Mesenchymal stem cell (in vitro differentiated cells and primary cell): ENCODE measurements around the gene MAP2K6.

Experiments used
- DNase-seq: peaks from one replicate; pipeline ENCODE4 v3.0.0-alpha.2; 2013
- H2AFZ ChIP-seq: one replicate; pipeline ENCODE4 v1.6.1; 2013; ENCODE audit warnings: low read depth, mild to moderate bottlenecking, control low read depth, inconsistent platforms, low read length, moderate library complexity
- H2AK5ac ChIP-seq: 2 replicates; pipeline ENCODE4 v1.6.1; 2013; ENCODE audit warnings: low read length, moderate library complexity, mild to moderate bottlenecking, inconsistent platforms; ENCODE audit not compliant: severe bottlenecking
- H2BK120ac ChIP-seq: one replicate; pipeline ENCODE4 v1.6.1; 2013; ENCODE audit warnings: low read depth, mild to moderate bottlenecking, inconsistent platforms, low read length, moderate library complexity
- H2BK12ac ChIP-seq, 2 experiments: one replicate each; pipeline ENCODE4 v1.6.1; 2013; ENCODE audit warnings: inconsistent platforms in 2 of 2, low read length in 2 of 2, mild to moderate bottlenecking in 2 of 2, moderate library complexity in 2 of 2, control low read depth in 1 of 2
- H2BK15ac ChIP-seq: one replicate; pipeline ENCODE4 v1.6.1; 2013; ENCODE audit warnings: mild to moderate bottlenecking, low read depth, inconsistent platforms; ENCODE audit not compliant: poor library complexity, severe bottlenecking
- H2BK5ac ChIP-seq: 2 replicates; pipeline ENCODE4 v1.6.1; 2013; ENCODE audit warnings: low read depth, mild to moderate bottlenecking, low read length, control low read depth, inconsistent platforms; ENCODE audit not compliant: poor library complexity, severe bottlenecking
- H3K14ac ChIP-seq, 2 experiments: one replicate each; pipeline ENCODE4 v1.6.1; 2013; ENCODE audit warnings: inconsistent platforms in 2 of 2, low read length in 2 of 2, control low read depth in 1 of 2, mild to moderate bottlenecking in 1 of 2, moderate library complexity in 1 of 2
- H3K18ac ChIP-seq, 2 experiments: one replicate each; pipeline ENCODE4 v1.6.1; 2013; ENCODE audit warnings: inconsistent platforms in 2 of 2, low read length in 2 of 2, control low read depth in 1 of 2, low read depth in 1 of 2, mild to moderate bottlenecking in 1 of 2
- H3K23ac ChIP-seq, 2 experiments: one replicate each; pipeline ENCODE4 v1.6.1; 2013; ENCODE audit warnings: inconsistent platforms in 2 of 2, low read length in 2 of 2, mild to moderate bottlenecking in 2 of 2, moderate library complexity in 2 of 2, control low read depth in 1 of 2
- H3K27ac ChIP-seq: 2 replicates; pipeline ENCODE4 v1.5.1; 2013; ENCODE audit warnings: mild to moderate bottlenecking, moderate library complexity, low read length, control low read depth, inconsistent platforms; ENCODE audit not compliant: poor library complexity, severe bottlenecking
- H3K27me3 ChIP-seq, 2 experiments: 2 replicates each; pipeline versions ENCODE4 v1.6.1 to v1.7.0; 2013; ENCODE audit warnings: low read length in 2 of 2, mild to moderate bottlenecking in 2 of 2, moderate library complexity in 2 of 2, control low read depth in 1 of 2, inconsistent platforms in 1 of 2; ENCODE audit not compliant: control insufficient read depth in 1 of 2, insufficient read depth in 1 of 2
- H3K36me3 ChIP-seq, 2 experiments: 2 replicates each; pipeline versions ENCODE4 v1.6.1 to v1.7.0; 2013; ENCODE audit warnings: low read length in 2 of 2, control low read depth in 1 of 2, inconsistent platforms in 1 of 2, low read depth in 1 of 2, mild to moderate bottlenecking in 1 of 2; ENCODE audit not compliant: insufficient read depth in 2 of 2, control insufficient read depth in 1 of 2
- H3K4ac ChIP-seq, 2 experiments: one replicate each; pipeline ENCODE4 v1.6.1; 2013; ENCODE audit warnings: inconsistent platforms in 2 of 2, low read length in 2 of 2, mild to moderate bottlenecking in 2 of 2, moderate library complexity in 2 of 2, control low read depth in 1 of 2, low read depth in 1 of 2
- H3K4me1 ChIP-seq: 2 replicates; pipeline ENCODE4 v1.6.1; 2013; ENCODE audit warnings: low read depth, low read length, control low read depth; ENCODE audit not compliant: control insufficient read depth, insufficient read depth
- H3K4me2 ChIP-seq: 2 replicates; pipeline ENCODE4 v1.6.1; 2013; ENCODE audit warnings: low read length, mild to moderate bottlenecking, inconsistent platforms; ENCODE audit not compliant: poor library complexity, severe bottlenecking
- H3K4me3 ChIP-seq, 2 experiments: 2 replicates each; pipeline versions ENCODE4 v1.5.1 to v1.7.0; 2013; ENCODE audit warnings: low read length in 2 of 2, mild to moderate bottlenecking in 2 of 2, control low read depth in 1 of 2, low read depth in 1 of 2; ENCODE audit not compliant: insufficient read depth in 1 of 2
- H3K79me1 ChIP-seq: replicated peaks from 2 replicates; pipeline ENCODE4 v1.6.1; 2013; ENCODE audit warnings: mild to moderate bottlenecking, control low read depth, low read length, inconsistent platforms; ENCODE audit not compliant: poor library complexity, severe bottlenecking
- H3K9ac ChIP-seq: 2 replicates; pipeline ENCODE4 v1.7.0; 2013; ENCODE audit warnings: mild to moderate bottlenecking, low read length, moderate library complexity
- H3K9me3 ChIP-seq: 2 replicates; pipeline ENCODE4 v1.7.0; 2013; ENCODE audit warnings: mild to moderate bottlenecking, low read length; ENCODE audit not compliant: control insufficient read depth
- H4K8ac ChIP-seq: one replicate; pipeline ENCODE4 v1.6.1; 2013; ENCODE audit warnings: inconsistent platforms, mild to moderate bottlenecking, low read length, moderate library complexity
- H4K91ac ChIP-seq: one replicate; pipeline ENCODE4 v1.6.1; 2013; ENCODE audit warnings: mild to moderate bottlenecking, low read length, inconsistent platforms
- WGBS: methylation state at CpG from one replicate; pipeline ENCODE4 v1.1.7; 2013; ENCODE audit warnings: mixed read lengths; 5-methylcytosine and 5-hydroxymethylcytosine counted together

Gene MAP2K6

GRCh38 chr17:69523244-69523861, 108.9 kb downstream of the MAP2K6 start:
- DNase-seq = peak; percentile 67
- H2AK5ac ChIP-seq = no peak overlapping the region
- peak overlapping the region; percentile 73 for H2AFZ ChIP-seq
- H4K91ac ChIP-seq = no peak overlapping the region
- H3K27ac ChIP-seq = no peak overlapping the region
- peak overlapping the region in 1 of 2 experiments; percentile 52 for H3K4me3 ChIP-seq
- peak overlapping the region; percentile 38 for H3K9ac ChIP-seq
- 61% methylated on average over 6 of the region's 7 CpGs for WGBS
- no peak overlapping the region for H2BK5ac ChIP-seq
- H3K36me3 ChIP-seq = peaks cover 0 to 12% of the 10 kb centered on the region in 2 experiments
- H3K23ac ChIP-seq = no peak overlapping the region
- H2BK12ac ChIP-seq = no peak overlapping the region
- H3K79me1 ChIP-seq = peaks cover 2% of the 10 kb centered on the region
- H3K9me3 ChIP-seq = no peaks in the 10 kb centered on the region
- peaks cover 3% of the 10 kb centered on the region for H3K4me1 ChIP-seq
- H2BK120ac ChIP-seq = no peak overlapping the region
- no peak overlapping the region for H3K4me2 ChIP-seq
- no peaks in the 10 kb centered on the region for H3K27me3 ChIP-seq
- no peak overlapping the region for H3K18ac ChIP-seq
- no peak overlapping the region for H3K4ac ChIP-seq
- H3K14ac ChIP-seq = no peak overlapping the region
- H4K8ac ChIP-seq = peak overlapping the region; percentile 45
- H2BK15ac ChIP-seq = no peak overlapping the region

DNA sequence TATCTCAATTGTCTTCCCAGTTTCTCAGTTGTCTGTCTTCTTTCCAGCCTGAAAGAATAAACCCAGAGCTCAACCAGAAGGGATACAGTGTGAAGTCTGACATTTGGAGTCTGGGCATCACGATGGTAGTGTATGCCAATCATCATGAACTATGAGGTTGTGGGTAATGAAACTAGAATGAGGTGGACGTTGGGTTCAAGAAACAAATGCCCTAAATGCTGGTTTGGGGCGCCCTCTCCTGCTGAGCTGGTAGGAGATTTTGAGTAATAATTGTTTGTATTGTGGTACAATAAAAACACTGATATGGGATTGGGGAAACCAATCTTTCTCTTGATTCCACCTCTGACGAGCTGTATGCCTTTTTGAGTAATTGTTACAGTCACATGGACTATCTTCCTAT, 110.4 kb downstream of the MAP2K6 start:
- Histone ChIP-seq H3K14ac (no peak overlapping the region), H2AFZ (no peak overlapping the region), H3K36me3 (peaks cover 0 to 12% of the 10 kb centered on the region in 2 experiments), H3K27me3 (no peaks in the 10 kb centered on the region), H3K4me3 (no peak overlapping the region), H2AK5ac (no peak overlapping the region), H2BK15ac (no peak overlapping the region), H3K18ac (no peak overlapping the region), H3K27ac (no peak overlapping the region), H3K4me2 (no peak overlapping the region), H3K23ac (no peak overlapping the region), H3K9me3 (no peaks in the 10 kb centered on the region), H2BK12ac (no peak overlapping the region), H4K8ac (no peak overlapping the region), H3K79me1 (peaks cover 2% of the 10 kb centered on the region), H3K4ac (no peak overlapping the region), H2BK120ac (no peak overlapping the region), H3K4me1 (peaks cover 3% of the 10 kb centered on the region), H4K91ac (no peak overlapping the region), H3K9ac (no peak overlapping the region), H2BK5ac (no peak overlapping the region)
- WGBS = 98% methylated on average over 3 of the region's 4 CpGs
- DNase-seq = no peak

GRCh38 chr17:69525920-69526841, 111.7 kb downstream of the MAP2K6 start:
- H4K91ac ChIP-seq = no peak overlapping the region
- no peak overlapping the region for H2BK15ac ChIP-seq

DNA sequence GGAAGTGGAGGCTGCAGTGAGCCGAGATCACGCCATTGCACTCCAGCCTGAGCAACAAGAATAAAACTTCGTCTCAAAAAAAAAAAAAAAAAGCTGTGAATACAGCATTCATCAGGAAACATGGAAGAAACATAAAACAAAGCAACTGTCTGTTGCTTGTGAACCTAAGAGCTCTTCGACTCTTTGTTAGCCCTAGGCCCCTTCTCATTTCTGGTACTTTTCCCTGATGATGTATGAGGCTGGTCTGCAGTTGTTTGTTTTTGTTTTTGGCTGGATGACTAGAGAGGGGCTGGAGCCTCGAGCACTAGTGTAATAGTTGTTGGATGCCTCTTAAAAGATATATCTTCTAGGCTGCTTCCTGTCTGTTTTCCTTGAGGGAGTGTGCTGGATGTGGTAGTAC, 113.5 kb downstream of the MAP2K6 start:
- no peak overlapping the region for H3K14ac ChIP-seq
- no peaks in the 10 kb centered on the region for H3K9me3 ChIP-seq
- WGBS = 71% methylated on average over 5 of the region's 5 CpGs
- no peak overlapping the region for H3K23ac ChIP-seq
- H2BK120ac ChIP-seq = no peak overlapping the region
- no peak for DNase-seq
- H3K27me3 ChIP-seq = no peaks in the 10 kb centered on the region
- H3K9ac ChIP-seq = no peak overlapping the region
- no peak overlapping the region for H2AK5ac ChIP-seq
- no peaks in the 10 kb centered on the region for H3K4me1 ChIP-seq
- H3K79me1 ChIP-seq = peaks cover 2% of the 10 kb centered on the region
- no peak overlapping the region for H3K4me3 ChIP-seq
- no peak overlapping the region for H2BK15ac ChIP-seq
- H3K4me2 ChIP-seq = no peak overlapping the region
- no peak overlapping the region for H2AFZ ChIP-seq
- H3K18ac ChIP-seq = no peak overlapping the region
- H2BK12ac ChIP-seq = no peak overlapping the region
- no peak overlapping the region for H3K27ac ChIP-seq
- H3K36me3 ChIP-seq = peaks cover 0 to 10% of the 10 kb centered on the region in 2 experiments
- H4K91ac ChIP-seq = no peak overlapping the region
- no peak overlapping the region for H4K8ac ChIP-seq
- H3K4ac ChIP-seq = no peak overlapping the region
- H2BK5ac ChIP-seq = no peak overlapping the region

More at GRCh38 chr17:69525920-69526841, 111.7 kb downstream of the MAP2K6 start:
- peaks cover 0 to 12% of the 10 kb centered on the region in 2 experiments for H3K36me3 ChIP-seq
- H4K8ac ChIP-seq = no peak overlapping the region
- H3K27me3 ChIP-seq = no peaks in the 10 kb centered on the region
- H3K79me1 ChIP-seq = peaks cover 2% of the 10 kb centered on the region
- H3K4me1 ChIP-seq = peaks cover 3% of the 10 kb centered on the region
- no peak overlapping the region for H2BK5ac ChIP-seq
- peak; percentile 79 for DNase-seq
- H3K9ac ChIP-seq = no peak overlapping the region
- no peak overlapping the region for H3K4me3 ChIP-seq
- H3K23ac ChIP-seq = no peak overlapping the region
- H3K4me2 ChIP-seq = no peak overlapping the region
- H3K27ac ChIP-seq = no peak overlapping the region
- no peak overlapping the region for H3K4ac ChIP-seq
- H3K14ac ChIP-seq = no peak overlapping the region
- WGBS = 36% methylated on average over 9 of the region's 9 CpGs
- peak overlapping the region in 1 of 2 experiments; percentile 34 for H3K18ac ChIP-seq
- no peaks in the 10 kb centered on the region for H3K9me3 ChIP-seq
- H2BK120ac ChIP-seq = no peak overlapping the region
- no peak overlapping the region for H2AFZ ChIP-seq
- peak overlapping the region in 1 of 2 experiments; percentile 86 for H2BK12ac ChIP-seq
- no peak overlapping the region for H2AK5ac ChIP-seq
